HG03095 (cell line): ENCODE results near the gene PGM3.
"Not testable (repeated sequence)": the region's sequence is repeated elsewhere in the genome, so short reads cannot be mapped to it uniquely, and the experiment has no call there.

Experiments used
- ATAC-seq: cut with Tn5 transposase; IDR thresholded peaks from one replicate; pipeline ENCODE4 v1.9.1; 2021; ENCODE audit warnings: moderate library complexity; ENCODE audit not compliant: unreplicated experiment

PGM3 gene, protein sequence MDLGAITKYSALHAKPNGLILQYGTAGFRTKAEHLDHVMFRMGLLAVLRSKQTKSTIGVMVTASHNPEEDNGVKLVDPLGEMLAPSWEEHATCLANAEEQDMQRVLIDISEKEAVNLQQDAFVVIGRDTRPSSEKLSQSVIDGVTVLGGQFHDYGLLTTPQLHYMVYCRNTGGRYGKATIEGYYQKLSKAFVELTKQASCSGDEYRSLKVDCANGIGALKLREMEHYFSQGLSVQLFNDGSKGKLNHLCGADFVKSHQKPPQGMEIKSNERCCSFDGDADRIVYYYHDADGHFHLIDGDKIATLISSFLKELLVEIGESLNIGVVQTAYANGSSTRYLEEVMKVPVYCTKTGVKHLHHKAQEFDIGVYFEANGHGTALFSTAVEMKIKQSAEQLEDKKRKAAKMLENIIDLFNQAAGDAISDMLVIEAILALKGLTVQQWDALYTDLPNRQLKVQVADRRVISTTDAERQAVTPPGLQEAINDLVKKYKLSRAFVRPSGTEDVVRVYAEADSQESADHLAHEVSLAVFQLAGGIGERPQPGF

DNA sequence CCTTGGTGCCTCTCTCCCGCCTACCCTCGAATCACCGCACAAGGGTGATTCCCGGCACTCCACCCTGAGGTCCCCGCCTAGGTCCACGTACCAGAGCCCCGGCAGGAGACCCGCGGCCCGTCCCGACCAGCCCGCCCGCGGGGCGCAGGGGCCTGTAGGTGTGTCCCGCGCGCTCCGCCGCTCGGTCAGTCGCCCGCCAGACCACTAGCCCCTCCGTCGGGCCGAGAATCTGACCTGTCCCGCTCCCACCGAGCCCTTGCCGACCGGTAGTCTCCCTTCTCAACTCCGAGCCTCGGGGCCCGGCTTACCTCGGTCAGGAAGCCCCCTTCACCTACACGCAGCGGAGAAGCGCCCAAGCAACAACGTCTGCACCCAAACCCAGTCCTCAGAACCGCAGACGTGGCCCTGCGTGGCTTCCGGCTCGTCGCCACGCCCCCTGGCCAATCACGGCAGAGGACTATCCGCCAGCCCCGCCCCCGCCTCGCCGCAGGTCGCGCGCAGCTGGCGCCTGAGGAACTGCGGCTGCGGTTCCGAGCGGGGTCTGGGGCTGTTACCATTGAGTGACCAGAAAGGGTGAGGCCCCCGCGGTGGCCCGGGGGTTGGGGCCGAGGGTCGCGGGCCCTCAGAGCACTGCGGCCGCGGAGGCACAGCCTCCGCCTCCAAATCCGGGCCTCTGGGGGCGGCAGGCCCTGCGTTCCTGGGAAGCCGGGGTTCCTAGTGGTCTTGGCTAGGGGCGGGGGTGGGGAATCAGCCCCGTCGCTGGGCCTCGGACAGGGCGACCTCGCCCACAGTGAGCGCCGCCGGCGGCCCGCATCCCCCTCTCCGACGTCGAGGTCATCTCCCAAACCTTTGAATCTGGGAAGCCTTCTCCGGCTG, at the start of gene PGM3, which contains the start of gene RWDD2A:
TSS of gene PGM3 (minus strand) at position 395 of the 876 bp plus-strand sequence. CDS start 2,253 bp downstream, outside the sequence.
TSS of gene RWDD2A (plus strand) at position 487 of the 876 bp plus-strand sequence. CDS start 1,095 bp downstream, outside the sequence.
- ATAC-seq, result peak; percentile 97

DNA sequence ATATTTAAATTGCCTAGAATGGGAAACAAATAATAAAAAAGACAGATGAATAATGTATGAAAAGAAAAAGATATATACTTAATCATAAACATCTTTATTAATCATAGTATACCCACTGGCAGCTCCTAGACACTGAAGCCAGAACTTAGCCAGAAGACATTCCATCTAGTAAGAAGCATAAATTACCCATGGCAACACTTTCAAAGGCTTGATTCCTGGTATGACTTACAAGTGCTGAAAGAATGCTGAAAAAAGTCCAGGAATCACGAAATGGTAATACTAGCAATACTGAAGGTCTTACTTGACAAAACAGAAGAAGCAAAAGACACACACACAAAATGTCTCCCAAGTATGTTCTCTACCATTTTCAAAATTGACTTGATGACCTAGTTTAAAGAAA, 38.1 kb upstream of the PGM3 start:
- no peak for ATAC-seq

DNA sequence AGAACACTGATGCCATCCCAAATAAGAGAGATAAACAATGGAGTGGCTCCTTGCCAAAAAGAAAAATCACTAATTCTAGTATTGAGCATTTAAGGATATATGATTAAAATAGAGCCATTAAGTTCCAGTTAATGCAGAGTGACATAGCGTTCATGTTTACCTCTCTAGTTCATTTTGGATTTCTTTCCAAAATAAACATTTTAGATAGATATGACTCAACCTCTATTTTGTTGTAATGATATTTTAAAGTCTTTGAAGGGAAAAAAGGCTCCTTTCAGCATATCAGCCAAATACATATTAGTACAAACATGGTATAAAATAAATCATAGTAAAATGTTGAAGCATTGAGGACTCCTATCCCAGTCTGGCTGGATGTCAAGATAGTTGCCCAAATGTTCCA, 33.5 kb upstream of the PGM3 start:
- ATAC-seq, result no peak

DNA sequence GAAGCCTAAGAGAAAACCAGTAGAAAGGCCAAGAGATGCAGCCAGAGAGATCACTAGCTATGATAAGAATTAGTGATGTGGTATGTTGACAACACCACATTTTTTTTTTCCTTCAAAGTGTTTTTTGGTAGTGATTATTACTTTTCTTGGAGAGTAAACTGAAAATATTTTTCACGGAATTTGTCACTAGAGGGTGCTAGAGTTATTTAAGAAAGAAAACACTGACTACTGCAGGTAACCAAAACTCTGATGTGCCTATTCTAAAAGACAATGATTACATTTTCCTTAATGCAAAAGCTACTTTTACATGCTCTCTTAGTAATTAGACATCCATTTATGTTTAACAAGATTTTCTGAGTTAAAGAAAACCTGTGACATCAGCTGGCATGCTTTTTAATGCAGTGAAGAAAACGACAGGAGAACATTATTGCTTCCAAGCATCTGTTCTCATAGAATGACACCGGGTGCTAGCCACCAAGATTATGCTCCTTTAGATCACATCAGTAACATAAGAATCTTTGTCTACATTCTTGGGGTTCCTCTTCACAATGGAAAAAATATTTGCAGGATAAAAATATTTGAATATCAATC, 28.9 kb upstream of the PGM3 start:
- ATAC-seq, result no peak

DNA sequence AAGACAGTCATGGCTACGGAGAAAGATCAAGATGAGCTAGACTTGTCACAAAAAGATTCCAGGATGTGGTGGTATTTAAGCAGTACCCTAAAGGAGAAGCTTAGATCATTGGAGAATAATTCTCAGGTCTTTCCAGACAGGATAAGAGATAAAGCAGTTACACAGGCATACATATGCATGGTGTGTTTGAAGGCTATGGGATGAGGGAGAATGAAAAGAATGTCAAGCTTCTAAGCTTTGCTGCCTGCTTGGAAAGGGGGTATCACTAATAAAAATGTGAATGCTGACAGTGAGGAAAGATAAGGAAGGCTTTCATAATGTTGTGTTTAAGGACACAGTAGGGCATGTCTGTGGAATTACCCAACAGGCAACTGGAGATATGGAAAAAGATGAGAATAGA, 28.2 kb upstream of the PGM3 start:
- ATAC-seq, result no peak

DNA sequence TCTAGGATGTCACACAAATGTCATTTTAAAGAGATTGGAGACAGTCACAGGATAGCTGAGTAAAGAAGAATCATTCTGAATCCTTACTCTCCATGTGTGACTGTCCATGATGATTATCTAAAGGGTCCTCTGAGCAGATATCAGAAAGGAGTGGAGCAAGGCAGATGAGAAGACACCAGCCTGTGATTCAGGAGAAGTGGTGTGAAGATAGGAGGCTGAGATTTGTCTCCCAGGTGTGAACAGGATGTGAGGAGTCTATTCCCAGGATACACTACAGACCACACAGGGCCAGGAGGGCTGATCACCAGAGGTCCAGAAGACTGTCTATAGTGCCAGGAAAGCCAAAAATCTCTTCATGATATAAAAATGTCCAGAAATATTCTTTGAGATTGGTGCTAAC, 27.1 kb upstream of the PGM3 start:
- no peak for ATAC-seq

DNA sequence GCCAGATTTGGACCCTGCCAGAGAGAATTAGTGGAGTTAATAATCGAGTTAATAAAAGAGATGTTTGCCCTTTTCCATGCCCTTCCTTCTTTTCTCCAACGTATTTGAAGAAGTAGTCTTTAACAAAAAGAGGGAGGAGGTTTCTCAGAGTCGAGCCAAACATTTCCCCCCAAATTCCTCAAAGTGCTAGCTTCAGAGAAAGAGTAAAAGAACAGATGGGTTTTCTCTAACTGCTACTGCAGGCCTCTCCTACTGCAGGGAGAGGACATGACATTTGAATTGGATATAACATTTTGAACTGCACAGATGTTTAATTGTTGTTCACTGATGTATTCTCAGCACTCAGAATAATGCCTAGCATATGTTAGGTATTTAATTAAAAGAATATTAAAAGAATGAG, 25.6 kb upstream of the PGM3 start:
- no peak for ATAC-seq

DNA sequence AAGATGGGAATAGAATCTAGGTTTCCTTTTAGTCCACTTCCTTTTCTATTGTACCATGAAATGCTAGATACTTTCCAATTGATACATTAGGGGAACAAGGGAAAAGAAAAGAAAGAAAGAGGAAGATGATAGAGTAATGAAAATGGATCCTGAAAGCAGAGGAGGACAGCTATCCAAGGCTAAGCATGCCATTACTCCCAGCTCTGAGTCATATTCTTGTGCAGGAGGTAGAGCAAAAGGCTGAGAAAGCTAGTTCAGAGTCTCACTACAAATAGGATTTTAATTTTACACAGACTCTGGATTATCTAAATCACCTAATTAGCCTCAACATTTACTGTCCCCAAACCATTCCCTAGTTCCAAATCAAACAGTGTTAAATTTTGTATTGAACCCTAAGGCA, 23.7 kb upstream of the PGM3 start:
- no peak for ATAC-seq

DNA sequence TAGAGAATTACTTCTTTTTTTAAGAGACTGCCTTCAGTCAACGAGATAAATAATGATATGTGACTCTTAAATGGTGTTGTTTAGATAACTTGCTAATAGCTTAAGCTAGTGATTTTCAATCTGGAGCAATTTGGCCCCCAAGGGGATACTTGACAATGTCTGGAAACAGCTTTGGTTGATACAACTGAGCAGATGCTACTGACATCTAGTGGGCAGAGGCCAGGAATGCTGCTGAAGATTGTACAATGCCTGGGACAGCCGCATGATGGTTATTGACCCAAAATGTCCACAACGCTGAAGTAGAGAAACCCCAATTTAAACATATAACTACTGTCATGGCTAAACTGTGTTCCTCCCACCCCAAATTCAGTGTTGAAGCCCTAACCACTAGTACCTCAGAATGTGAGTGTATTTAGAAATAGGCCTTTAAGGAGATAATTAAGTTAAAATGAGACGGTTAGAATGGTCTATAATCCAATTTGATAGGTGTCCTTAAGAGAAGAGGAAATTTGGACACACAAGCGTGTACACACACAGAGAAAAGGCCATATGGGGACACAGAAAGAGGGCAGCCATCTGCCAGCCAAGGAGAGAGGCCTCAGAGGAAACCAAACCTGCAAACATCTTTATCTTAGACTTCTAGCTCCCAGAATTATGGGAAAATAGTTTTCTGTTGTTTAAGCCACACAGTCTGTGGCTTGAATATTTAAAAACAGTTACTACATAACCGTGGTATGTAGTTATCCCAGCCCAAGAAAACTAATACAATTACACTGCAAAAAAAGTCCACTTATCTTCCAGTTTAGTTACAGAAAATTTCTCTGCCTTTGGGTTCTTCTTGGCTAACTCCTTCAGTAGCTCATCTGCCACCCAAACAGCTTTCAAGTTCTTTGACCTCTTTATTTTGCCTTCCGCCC, 22.3 kb upstream of the PGM3 start:
- peak; percentile 98 for ATAC-seq

DNA sequence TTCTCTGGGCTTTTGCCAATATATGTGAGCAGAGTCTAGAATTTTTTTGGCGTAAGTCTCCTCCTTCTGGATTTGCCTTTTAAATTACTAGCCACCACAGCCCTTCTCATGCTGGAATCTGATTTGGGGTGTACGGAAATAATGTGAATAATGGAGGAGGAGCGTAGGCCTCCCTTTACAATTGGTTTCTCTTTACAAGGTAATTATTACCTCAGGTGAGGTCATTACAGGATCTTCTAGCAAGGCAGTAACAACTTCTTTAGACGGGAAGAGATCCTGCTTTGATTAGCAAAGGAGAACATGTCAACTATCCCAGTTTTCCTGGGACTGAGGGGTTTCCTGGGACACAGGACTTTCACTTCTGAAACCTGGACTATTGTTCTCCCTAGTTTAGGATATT, 9.0 kb upstream of the PGM3 start:
- ATAC-seq, result no peak

DNA sequence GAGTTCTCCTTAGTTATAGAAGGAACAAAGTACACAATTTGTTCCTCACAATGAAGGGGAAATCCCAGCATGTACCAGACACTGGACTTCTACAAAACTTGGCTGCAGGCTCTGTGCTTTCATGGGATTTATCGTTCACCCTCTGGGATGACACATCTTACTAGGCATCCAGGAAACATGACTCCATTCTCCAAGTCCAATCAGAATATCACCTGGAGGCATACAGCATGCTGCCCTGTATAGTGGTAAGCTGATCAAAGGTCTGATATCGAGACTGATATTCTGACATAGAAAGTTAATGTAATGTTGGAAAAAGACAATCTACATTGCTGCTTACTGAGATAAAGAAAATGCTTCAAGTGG, 6.8 kb upstream of the PGM3 start:
- no peak for ATAC-seq

DNA sequence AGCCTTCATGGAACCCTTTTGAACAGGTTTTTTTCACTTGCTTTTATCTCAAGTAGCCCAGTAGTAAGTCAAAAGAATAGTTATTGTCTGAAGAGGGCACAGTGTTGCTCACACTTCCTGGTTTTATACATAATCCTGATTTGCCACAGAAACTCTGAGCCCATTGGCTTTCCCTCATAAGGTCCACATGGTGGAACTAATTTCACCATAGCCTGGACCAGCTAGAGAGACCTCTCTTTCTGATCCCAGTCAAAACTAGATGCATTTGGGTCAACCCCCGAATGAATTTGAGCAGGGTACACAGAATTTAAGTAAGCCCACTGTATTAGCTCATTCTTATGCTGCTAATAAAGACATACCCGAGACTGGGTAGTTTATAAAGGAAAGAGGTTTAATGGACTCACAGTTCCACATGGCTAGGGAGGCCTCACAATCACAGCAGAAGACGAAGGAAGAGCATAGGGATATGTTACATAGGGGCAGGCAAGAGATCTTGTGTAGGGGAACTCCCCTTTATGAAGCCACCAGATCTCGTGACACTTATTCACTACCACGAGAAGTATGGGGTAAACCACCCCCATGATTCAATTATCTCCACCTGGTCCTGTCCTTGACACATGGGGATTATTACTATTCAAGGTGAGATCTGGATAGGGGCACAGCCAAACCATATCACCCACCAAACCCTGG, 6.3 kb upstream of the PGM3 start:
- ATAC-seq, result no peak

DNA sequence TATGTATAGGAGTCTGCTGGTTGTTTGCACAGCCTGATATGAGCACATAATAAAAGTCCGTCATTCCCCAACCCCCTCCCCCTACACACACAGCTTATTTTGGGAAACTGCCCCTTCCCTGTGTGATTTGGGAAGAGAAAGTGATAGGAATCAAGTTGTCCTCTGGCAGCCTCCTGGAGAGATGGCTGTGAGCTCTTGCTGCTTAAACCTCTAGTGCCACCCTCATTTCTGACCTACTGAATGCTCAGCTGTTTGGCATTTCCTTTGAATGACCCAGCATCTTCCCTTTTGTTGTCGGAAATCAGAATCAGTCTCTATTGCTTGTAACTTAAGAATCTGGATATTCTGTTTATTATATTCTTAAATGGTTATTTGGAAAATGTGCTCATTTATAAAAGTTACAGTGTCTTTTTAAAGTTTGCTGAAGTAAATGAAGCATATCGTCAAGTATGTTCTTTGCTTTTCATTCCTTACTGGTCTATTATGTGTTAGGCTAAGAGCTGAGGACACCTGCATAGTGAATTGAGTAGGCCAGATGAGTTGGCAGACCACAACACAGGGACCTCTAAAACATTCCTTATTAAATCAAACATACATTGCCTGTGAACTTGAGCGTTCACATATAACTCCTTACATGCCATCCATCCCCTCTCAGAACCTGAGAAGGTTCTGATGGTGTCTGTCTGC, 5.6 kb upstream of the PGM3 start:
- no peak for ATAC-seq

DNA sequence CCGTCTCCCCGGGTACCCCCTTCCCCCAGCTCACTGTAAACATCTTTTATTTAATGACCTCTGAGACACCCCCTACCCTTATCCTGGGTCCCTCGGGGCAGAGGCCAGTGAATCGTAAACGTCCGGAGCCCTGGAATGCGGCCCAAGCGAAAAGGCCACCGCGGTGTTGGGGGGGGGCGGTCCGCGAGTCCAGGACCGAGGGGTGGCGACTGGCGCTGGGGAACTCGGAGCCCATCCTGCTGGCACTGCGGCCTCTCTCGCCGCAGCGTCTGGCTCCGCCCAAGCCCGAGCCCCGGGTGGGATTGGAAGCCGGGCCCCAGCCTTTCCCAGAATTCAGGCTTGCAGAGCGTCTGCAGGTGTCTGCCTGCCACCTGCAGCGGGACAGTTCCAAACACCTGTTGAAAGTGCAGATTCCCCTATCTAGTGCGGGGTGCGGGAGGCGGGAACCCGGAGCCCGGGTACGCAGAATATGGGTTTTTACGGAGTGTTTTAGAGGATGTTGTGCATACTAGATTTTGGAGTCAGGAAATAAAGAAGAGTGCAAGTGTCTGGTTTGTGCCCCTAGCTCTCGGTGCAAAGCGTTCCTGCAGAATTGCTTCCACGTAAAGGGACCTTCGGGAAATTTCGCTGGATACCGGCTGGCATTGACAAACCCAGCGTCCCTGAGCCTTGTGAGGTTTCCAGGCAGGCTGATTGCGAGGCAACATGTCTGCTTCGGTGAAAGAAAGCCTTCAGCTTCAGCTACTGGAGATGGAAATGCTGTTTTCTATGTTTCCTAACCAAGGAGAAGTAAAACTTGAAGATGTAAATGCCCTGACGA, 892 bp upstream of the PGM3 start:
- ATAC-seq, result peak; percentile 9

DNA sequence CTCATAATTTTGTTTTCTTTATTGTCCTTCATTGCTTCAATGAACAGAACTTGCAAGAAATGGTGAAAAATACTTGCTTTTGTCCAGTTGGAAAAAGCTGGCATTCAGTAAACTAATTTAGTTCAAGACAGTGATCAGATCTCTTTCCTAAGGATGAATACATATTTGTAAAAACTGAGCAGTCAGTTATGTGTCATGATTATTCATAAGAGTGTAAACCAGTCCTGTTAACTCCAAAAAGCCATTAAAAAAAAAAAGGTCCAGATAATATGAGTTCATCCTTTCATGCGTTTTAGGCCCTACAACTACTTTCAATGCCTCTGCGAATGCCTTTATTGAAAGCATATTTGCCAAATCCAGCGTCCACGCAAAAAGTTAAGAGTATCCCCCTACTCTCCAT, 609 bp downstream of the PGM3 start:
- no peak for ATAC-seq

DNA sequence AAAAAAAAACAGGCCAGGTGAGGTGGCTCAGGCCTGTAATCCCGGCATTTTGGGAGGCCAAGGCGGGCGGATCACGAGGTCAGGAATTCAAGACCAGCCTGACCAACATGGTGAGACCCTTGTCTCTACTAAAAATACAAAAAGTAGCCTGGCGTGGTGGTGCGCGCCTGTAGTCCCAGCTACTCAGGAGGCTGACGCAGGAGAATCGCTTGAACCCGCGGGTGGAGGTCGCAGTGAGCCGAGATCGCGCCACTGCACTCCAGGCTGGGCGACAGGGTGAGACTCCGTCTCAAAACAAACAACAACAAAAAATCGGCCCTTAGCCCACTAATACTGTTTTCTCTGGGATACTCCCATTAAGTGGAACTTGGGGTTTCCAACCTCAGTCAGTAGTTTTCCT, 1.1 kb downstream of the PGM3 start:
- not testable (repeated sequence) for ATAC-seq

DNA sequence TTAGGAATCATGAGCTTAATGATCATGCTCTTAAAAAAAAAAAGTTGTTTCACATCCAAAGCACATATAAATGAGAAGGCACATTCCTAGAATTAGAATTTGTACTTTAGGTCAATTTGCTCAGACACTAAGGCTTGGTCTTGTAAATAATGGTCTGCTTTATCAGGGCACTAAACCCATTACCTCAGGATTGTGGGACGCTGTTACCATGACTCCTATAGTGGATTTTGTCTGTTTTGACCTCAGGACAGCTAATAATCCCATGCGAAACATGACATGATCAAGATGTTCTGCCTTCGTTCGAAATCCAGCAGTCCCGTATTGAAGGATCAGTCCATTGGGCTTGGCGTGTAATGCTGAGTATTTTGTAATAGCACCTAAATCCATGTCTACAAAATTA, 2.4 kb downstream of the PGM3 start:
- no peak for ATAC-seq

DNA sequence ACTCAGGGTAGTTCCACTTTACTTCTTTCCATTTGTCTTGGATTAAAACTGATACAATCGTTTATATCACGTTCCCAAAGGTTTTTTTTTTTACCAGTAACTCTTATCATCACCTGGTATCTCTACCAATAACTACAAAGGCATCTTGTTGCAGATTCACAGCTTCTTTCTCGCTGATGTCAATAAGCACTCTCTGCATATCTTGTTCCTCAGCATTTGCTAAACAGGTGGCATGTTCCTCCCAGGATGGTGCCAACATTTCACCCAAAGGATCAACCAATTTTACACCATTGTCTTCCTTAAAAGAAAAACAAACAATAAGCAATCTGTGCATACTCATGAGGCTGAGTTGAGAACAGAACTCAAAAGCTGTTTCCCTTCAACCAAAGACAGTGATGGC, 4.6 kb downstream of the PGM3 start:
- ATAC-seq, result no peak
